Suppressor macrophage (primary cell): ENCODE data around the gene VAPB.
"Not testable (repeated sequence)": the region's sequence is repeated elsewhere in the genome, so short reads cannot be mapped to it uniquely, and the experiment has no call there.

Experiments used
- DNase-seq, 4 experiments: peaks; one replicate each; pipeline ENCODE4 v3.0.0-alpha.2; 2020 to 2022
- total RNA-seq, 17 experiments: gene quantifications; one replicate each; lab custom pipeline; 2026; ENCODE audit warnings: mixed read lengths in 6 of 17, inconsistent platforms in 3 of 17; lab: John Stamatoyannopoulos, UW

VAPB gene, protein sequence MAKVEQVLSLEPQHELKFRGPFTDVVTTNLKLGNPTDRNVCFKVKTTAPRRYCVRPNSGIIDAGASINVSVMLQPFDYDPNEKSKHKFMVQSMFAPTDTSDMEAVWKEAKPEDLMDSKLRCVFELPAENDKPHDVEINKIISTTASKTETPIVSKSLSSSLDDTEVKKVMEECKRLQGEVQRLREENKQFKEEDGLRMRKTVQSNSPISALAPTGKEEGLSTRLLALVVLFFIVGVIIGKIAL
- total RNA-seq: 14.7 to 44.6 (median 24.8) reads per million in 17 experiments

- peak; percentile 99 to 100 (median 100) for DNase-seq
Observed at GRCh38 chr20:58388882-58389323, at the start of gene VAPB. VAPB (plus strand) TSS chr20:58389229; CDS start chr20:58389460, 231 bp downstream.

GRCh38 chr20:58339741-58340140 lies 49.3 kb upstream of the VAPB start:
- DNase-seq: no peak

DNA sequence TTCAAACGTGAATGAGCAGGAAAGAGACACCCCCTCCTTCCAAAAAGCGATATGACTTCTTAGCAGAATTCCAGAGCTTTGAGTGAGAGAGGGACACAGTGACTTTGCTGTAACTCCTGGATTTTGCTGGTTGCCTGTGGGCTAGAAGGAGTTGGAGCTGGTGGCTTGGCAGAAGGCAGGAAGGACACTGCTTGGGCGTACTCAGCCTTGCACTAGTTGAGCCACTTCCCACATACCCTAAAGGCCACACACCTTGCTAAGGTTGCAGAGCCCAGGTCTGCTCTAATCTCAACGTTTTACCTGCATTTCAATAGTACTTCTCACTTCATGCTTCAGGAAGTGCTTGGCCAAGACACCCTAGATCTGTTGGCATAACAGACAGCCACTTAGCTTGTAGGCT lies 48.9 kb upstream of the VAPB start:
- DNase-seq: no peak

DNA sequence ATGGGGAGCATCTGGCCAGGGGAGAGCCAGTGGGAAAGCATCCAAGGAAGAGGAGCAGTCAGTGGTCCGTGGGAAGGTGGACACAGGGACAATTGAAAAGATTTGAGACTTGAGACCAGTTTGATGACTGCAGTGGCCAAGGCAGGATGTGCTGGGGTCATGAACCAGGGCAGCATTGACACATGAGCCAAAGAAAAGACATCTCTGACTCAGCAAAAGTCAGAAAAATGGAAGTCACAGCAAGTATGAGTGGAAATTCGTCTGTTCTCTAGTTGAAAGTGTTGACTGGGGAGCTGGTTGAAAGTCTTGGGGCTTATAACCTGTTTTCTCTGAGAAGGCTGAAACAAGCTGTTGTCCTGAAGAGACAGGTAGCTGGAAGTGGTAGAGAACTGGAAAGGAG lies 48.2 kb upstream of the VAPB start:
- DNase-seq: peak in 2 of 4 experiments; percentile 27 to 28

DNA sequence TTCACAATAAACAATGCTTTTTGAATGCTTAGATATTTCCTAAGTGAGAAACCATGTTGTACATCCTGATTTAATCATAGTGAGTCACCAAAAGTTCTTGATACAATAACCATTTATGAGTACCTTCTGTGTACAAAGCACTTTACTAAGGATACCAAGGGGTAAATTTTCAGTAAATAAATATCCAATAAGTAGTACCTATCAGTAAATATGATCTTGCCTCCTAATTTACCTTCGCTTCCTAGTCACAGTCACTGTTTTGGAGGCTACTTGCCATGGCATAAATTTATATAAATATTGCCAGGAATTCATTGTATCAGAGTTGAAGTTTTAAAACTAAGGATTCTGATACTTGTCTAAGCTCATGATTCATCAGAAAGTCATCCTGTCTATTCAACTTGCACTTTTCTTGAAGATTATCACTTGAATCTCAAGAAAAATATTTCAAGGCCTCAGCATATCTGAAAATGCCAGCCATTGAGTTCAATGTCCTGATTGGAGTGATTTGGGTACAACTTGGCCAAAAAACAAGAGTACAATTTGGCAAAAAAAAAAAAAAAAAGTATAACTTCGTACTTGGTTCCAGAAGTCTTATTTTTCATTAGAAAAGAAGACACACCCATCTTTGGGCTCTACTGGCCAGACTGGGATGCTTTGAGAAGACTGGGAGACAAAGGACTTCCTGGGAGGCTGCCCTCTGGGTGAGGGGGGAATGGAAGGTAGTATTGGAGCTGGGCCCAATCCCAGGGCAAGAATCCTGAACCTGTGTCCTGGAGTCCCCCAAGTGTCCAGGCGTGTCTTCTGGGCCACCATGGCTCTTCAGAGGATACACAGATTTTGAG lies 46.7 kb upstream of the VAPB start:
- no peak for DNase-seq

- no peak for DNase-seq
Observed at GRCh38 chr20:58344741-58345140, 44.3 kb upstream of the VAPB start.

- DNase-seq: no peak
Observed at GRCh38 chr20:58349570-58349969, 39.5 kb upstream of the VAPB start.

GRCh38 chr20:58352468-58352867 lies 36.6 kb upstream of the VAPB start:
- no peak for DNase-seq

DNA sequence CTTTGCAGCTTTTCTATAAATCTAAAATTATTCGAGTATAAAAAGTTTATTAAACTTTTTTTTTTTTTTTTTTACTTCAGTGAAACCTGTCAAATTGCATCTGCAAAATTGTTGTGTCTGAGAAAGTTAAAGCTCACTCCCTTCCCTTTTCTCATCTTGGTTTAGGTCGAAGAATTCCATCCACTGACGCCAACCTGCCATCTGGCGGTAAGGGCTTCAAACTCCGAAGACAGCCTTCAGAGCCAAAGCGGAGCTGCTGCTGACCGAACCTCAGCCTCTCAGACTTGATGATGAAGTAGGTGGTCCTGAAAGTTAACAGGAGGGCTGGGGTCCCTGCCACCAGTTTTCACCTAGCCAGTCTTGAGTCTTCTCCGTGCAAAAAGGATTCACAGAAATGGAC lies 29.6 kb upstream of the VAPB start:
- DNase-seq: no peak

DNA sequence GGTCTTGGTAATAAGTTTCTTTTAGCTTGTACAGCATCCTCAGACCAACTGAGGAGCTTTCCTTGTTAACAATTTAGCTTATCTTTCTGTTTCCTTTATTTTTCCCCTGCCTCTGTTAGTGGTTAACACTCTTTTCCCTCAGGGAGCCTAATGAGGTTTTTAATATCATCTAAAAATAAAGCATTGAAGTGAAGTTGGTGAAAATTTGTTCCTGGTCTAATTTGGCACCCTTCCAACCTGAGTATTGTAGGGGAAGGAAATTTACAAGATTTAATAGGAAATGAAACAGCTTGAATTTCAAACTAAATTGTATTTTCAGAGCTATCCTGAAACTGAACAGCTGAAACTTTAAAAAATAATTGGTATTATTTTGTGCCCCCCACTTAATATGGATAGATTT lies 28.1 kb upstream of the VAPB start:
- peak in 1 of 4 experiments; percentile 45 for DNase-seq

- no peak for DNase-seq
Observed at GRCh38 chr20:58361481-58362205, 27.4 kb upstream of the VAPB start.

- DNase-seq: no peak
Observed at GRCh38 chr20:58362206-58362516, 26.9 kb upstream of the VAPB start.

DNA sequence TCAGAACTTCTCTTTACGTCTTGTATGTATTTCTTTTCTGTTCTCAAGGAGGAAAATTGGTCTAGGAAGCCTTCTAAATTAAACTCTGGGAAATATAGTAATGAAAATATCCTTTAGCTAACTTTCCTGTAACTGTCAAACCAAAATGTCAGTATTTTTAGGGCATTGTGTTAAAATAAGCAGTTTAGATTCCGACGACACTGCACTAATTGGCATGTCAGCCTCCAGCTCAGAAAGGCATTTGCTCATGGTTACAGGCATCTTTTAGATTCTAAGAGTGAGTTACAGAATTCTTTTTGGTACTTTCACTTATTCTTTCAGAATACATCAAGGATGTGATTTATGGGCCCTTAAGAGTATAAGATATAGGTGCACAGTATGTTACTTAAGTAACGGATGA lies 26.1 kb upstream of the VAPB start:
- DNase-seq: no peak

DNA sequence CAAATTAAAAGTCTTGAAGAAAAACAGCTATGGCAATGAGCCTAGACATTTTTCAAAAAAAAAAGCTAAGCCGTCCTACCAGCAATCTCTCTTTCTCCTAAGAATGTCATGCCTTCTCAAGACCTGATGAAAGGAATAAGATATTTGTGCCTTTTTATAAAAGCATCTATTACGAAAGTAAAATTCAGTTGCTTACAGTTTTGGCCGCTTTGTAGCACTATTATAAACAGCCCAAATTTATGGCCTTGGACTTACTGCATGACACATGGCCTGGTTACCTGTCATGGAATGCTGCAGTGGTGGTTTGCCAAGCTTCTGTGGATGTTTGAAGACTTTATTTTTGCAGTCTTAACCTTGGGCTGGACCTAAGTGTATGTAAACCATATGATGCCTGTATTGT lies 22.2 kb upstream of the VAPB start:
- no peak for DNase-seq

DNA sequence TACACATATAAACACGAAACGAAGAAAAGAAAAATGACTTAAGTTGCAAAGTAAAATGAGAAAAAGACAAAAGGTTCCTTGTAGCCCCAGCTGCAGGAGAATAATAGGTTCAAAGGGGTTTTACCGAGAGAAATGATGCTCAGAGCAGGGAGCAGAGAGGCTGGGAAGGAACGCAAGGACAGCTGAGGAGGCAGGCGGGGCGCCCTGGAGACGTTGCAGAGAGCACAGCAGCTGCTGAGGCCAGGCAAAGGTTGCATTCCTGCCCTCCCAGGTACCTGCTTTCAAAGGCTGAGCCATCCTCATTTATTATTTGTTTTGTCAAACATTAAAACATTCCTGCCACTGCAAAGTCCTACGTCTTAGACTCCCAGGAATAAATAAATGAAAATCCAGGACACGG lies 16.2 kb upstream of the VAPB start:
- DNase-seq: no peak

GRCh38 chr20:58373296-58373695 lies 15.7 kb upstream of the VAPB start:
- DNase-seq: not testable (repeated sequence)

DNA sequence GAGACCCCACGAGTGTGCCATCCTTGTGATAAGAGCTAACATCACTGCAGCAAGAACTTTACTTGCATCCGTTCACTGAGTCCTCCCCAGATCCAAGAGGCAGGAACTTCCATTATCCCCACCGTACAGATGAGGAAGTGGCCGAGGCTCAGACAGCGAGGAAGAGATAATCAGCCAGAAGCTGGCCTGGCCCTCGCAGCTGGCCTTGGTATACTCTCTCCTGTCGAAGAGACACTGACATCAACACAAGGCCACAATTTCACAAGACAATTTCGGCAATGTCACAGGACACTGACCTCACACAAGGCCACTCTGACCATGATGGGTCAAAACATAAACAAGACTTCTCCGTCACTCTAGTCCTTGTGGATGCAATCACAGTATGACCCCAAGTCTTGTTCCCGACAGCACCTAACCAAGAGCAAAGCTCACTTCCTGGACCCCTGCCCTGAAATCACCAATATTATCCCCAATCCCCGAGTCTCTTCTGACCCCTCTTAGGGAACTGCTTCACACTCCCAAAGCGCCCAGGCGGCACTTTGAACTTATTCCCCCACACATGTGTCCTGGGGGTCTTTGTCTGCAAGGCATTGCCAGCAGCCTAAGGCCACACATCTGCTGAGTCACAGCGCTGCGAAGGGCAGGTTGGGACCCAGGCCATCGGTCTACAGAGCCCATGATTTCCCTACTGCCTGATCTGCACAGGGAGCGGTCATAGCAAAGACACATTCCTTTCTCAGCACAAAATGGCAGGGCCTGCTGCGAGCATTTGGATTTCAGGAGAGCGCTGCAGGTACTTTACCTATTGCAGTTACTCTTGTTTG lies 14.8 kb upstream of the VAPB start:
- peak; percentile 41 to 77 (median 61) for DNase-seq

DNA sequence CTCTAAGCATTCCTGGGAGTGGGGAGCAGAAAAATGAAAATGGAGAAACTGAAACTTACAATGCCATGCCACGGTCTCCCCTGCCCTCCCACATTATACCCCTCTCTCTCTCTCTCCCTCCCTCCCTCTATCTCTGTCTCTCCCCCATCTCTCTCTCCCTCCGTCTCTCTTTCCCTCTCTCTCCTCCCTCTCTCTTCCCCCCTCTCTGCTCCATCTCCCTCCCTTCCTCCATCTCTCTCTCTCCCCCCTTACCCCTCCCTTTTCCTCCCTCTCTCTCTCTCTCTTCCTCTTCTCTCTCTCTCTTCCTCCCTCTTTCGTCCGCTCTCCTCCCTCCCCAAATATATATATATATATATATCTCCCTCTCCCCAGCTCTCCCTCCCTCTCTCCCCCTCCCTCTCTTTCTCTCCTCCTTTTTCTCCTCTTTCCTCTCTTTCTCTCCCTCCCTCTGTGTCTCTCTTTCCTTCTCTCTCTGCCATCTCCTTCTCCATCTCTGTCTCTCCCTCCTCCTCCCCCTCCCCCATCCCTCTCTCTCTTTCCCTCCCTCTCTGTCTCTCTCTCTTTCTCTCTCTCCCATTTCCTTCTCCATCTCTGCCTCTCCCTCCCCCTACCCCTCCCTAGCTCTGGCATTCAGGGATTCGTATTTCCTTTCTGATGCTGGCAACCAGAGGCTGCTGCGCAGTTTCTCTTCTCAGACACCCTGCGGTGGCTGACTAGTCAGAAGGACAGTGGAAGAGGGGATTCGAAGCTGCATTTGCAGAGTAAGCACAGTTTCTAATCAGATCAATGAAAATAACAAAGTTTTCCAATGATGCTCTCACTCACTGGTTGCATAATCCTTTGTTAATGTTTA lies 13.9 kb upstream of the VAPB start:
- DNase-seq: no peak

DNA sequence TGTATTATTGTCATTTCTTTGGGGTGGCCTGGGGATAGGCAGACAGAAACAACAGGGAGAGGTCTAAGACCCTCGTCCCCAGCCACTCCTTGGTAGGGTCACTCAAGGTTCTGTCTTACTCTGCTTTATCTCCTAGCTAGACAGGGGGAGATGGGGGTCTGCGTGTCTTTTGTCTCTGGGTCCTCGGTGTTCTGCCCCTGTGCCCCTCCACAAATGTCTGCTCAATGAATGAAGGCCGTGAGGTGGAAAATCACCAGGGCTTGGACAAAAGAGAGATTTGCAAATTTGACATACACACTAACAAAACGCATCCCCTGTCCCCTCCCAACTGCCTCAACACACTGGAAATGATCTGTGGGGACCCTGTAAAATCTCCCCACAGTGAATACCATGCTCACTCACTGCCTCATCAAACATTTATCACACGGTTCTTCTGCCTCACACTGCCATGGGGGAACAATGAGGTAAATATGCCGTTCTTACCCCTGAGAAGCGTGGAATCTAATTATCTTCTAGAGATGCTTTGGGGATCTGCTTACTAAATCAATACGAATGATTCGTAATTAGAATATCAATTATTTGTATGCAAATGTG lies 13.2 kb upstream of the VAPB start:
- DNase-seq: no peak

GRCh38 chr20:58377017-58377416 lies 12.0 kb upstream of the VAPB start:
- DNase-seq: no peak

DNA sequence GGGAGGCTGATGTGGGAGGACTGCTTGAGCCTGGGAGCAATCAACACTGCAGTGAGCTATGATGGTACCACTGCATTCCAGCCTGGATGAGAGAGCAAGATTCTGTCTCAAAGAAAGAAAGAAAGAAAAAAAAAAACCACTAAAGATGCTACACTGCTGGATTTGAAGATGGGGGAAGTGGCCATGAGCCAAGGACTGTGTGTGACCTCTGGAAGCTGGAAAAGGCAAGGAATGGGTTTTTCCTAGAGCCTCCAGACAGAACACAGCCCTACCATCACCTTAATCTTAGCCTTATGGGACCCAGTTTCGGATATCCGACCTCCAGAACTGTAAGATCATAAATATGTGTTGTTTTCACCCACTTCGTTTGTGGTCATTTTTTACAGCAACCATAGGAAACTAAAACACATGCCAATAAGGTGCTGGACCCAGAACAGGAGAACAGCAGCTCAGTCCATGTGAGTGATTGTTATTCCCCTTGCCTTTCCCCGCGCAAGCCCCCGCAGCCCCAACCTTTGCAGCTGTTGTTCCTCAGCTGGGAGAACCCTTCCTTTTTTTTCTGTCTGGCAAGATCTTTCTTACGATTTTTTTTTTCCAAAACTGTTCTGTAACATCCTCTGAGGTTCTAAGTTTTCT lies 11.1 kb upstream of the VAPB start:
- peak in 2 of 4 experiments; percentile 8 to 26 for DNase-seq
